ENCODE measurements around the gene IRGC. TPM values are rescaled to one million over a fixed set of nuclear protein-coding genes. Genes with fewer than 3 reads are reported as not detected.

Gene IRGC
- total and polyA plus RNA-seq, 9 of the 15 experiments (the other 6 are each of a cell fraction or from before 2014, with no cell fraction given): not detected

DNA sequence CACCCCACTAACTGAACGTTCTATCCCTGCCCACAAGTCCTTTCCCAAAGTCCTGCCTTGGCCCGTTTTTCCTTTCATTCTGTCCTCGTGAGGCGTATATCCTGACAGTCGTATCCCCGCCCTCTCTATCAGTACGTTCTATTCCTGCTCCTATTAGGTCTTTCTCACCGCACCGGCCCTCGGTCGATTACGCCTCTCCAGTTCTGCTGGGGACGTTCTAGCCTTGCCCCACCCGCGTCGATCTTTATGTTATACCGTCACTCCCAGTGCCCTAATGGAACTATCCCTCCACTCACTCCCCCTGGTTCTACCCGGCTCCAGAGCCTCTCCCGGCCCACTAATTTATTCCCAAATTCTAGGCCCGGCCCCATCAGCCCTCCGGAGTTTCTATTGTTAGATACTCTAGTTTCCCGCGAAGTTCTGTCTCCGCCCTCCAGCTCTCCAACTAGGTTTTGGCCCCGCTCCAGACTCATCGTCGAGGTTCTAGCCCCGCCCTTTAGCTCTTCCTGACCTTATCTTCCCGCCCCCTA, 47.9 kb upstream of the IRGC start:
- in situ Hi-C loops (cut with MboI) (no loop called here), intact Hi-C loops (cut with micrococcal nuclease) (loop anchor here (2.0 to 10.0 kb wide), 4 partner anchors 55 to 139 kb away; partner anchors contain the start of gene ZNF575)
- Histone ChIP-seq H3K9me3 (replicated peaks; ENCODE audit: control insufficient read depth, insufficient read depth, low read depth, low read length) (no peaks in the 10 kb centered on the region; the same call in 1 of the 2 replicates), H3K27me3 (ENCODE audit: control insufficient read depth in 2 of 2, insufficient read depth in 2 of 2, low read length in 2 of 2) (no peaks in the 10 kb centered on the region), H3K4me3 (peak overlapping the region; percentile 49), H4K20me1 (replicated peaks; ENCODE audit: control insufficient read depth, insufficient read depth, low read length) (no peaks in the 10 kb centered on the region; the same call in 1 of the 2 replicates), H3K27ac (ENCODE audit: extremely low read depth, low read depth, low read length) (peak overlapping the region; percentile 93), H3K4me1 (replicated peaks in 1 of 2; ENCODE audit: control insufficient read depth in 2 of 2, insufficient read depth in 2 of 2, low read length in 2 of 2) (peaks cover 20 to 40% of the 10 kb centered on the region in 2 experiments), H3K9ac (ENCODE audit: insufficient read depth in 1 of 2, low read depth in 2 of 2, low read length in 2 of 2) (peak overlapping the region; percentile 80 to 97), H2AFZ (ENCODE audit: low read depth, low read length) (peak overlapping the region; percentile 95), H3K36me3 (ENCODE audit: control insufficient read depth, insufficient read depth, low read length) (peaks cover 4% of the 10 kb centered on the region; the same call in 2 of the 3 replicates), H3K9me1 (ENCODE audit: control insufficient read depth, insufficient read depth, low read length) (no peaks in the 10 kb centered on the region), H3K79me2 (ENCODE audit: control insufficient read depth, insufficient read depth, low read length) (no peaks in the 10 kb centered on the region; the same call in 2 of the 3 replicates), H3K4me2 (ENCODE audit: insufficient read depth, low read length) (peak overlapping the region; percentile 99)
- under 1% methylated on average over 29 of the region's 29 CpGs for WGBS (ENCODE audit: insufficient coverage, low coverage, missing lambda C conversion rate)
- TSS peak; percentile 76 for BruUV-seq (replicated peaks)
- DNase-seq (ENCODE audit: extremely low read depth in 1 of 4, low spot score in 3 of 4) (peak in 2 of 4 experiments; percentile 59 to 94), ATAC-seq (peak; percentile 42), FAIRE-seq (no peak)
- ChIA-PET POLR2A (interaction anchor here (0.6 to 1.3 kb wide), 11 partner anchors 9 to 1398 kb away, joined by 3 to 7 read pairs (median 3); partner anchors contain the start of genes SMG9, ZNF222 and ZNF45), CTCF (ENCODE audit: low intra/inter-chr PET ratio) (interaction anchor here (0.6 to 1.1 kb wide), 2 partner anchors 118 to 436 kb away, joined by 3 to 4 read pairs; no protein-coding TSS in a partner anchor)
- TF ChIP-seq TOE1 (IDR thresholded peaks at IDR 0.05; ENCODE audit: borderline replicate concordance) (0 out of 2 replicates have a peak, but pooled peaks have one; percentile 45), TOE1 (CRISPR knock-in tag; IDR thresholded peaks at IDR 0.05; ENCODE audit: borderline replicate concordance, low read depth) (no peak), BCL6 (CRISPR knock-in tag; IDR thresholded peaks at IDR 0.05) (no peak), SMARCE1 (IDR thresholded peaks at IDR 0.05) (no peak), BRCA1 (IDR thresholded peaks at IDR 0.05) (no peak), BRCA1 (CRISPR knock-in tag; IDR thresholded peaks at IDR 0.05) (no peak), HDAC1 (IDR thresholded peaks at IDR 0.05) (peak in 1 of 2 experiments; percentile 43; a peak in 1 of 4 replicates), DPF2 (IDR thresholded peaks at IDR 0.05) (peak; percentile 38), CTBP1 (IDR thresholded peaks at IDR 0.05; ENCODE audit: borderline replicate concordance) (0 out of 2 replicates have a peak, but pooled peaks have one; percentile 23), POLR2B (IDR thresholded peaks at IDR 0.05; ENCODE audit: low read depth, partially characterized antibody) (peak; percentile 32)
- TF ChIP-seq, protein P1, sequence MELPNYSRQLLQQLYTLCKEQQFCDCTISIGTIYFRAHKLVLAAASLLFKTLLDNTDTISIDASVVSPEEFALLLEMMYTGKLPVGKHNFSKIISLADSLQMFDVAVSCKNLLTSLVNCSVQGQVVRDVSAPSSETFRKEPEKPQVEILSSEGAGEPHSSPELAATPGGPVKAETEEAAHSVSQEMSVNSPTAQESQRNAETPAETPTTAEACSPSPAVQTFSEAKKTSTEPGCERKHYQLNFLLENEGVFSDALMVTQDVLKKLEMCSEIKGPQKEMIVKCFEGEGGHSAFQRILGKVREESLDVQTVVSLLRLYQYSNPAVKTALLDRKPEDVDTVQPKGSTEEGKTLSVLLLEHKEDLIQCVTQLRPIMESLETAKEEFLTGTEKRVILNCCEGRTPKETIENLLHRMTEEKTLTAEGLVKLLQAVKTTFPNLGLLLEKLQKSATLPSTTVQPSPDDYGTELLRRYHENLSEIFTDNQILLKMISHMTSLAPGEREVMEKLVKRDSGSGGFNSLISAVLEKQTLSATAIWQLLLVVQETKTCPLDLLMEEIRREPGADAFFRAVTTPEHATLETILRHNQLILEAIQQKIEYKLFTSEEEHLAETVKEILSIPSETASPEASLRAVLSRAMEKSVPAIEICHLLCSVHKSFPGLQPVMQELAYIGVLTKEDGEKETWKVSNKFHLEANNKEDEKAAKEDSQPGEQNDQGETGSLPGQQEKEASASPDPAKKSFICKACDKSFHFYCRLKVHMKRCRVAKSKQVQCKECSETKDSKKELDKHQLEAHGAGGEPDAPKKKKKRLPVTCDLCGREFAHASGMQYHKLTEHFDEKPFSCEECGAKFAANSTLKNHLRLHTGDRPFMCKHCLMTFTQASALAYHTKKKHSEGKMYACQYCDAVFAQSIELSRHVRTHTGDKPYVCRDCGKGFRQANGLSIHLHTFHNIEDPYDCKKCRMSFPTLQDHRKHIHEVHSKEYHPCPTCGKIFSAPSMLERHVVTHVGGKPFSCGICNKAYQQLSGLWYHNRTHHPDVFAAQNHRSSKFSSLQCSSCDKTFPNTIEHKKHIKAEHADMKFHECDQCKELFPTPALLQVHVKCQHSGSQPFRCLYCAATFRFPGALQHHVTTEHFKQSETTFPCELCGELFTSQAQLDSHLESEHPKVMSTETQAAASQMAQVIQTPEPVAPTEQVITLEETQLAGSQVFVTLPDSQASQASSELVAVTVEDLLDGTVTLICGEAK (IDR thresholded peaks at IDR 0.05): peak; percentile 56; the same call in 1 of the 2 replicates
- TF ChIP-seq, protein P1 (CRISPR knock-in tag; IDR thresholded peaks at IDR 0.05): no peak
- TF ChIP-seq, protein P2, sequence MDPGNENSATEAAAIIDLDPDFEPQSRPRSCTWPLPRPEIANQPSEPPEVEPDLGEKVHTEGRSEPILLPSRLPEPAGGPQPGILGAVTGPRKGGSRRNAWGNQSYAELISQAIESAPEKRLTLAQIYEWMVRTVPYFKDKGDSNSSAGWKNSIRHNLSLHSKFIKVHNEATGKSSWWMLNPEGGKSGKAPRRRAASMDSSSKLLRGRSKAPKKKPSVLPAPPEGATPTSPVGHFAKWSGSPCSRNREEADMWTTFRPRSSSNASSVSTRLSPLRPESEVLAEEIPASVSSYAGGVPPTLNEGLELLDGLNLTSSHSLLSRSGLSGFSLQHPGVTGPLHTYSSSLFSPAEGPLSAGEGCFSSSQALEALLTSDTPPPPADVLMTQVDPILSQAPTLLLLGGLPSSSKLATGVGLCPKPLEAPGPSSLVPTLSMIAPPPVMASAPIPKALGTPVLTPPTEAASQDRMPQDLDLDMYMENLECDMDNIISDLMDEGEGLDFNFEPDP (CRISPR knock-in tag; IDR thresholded peaks at IDR 0.05): 0 out of 2 replicates have a peak, but pooled peaks have one; percentile 32

Data from K562 (cell line).